BJ (cell line): ENCODE data around the gene CYCS. TPM values are rescaled to one million over a fixed set of nuclear protein-coding genes. Genes with fewer than 3 reads are reported as not detected.
"Not testable (repeated sequence)": the region's sequence is repeated elsewhere in the genome, so short reads cannot be mapped to it uniquely, and the experiment has no call there.

ENCODE experiments used
- CTCF ChIA-PET: fragments of 350-600 bp; formaldehyde crosslinking; extraction: SDS; loops from one replicate; lab custom pipeline; 2021; ENCODE audit warnings: antibody characterized with exemption, inconsistent platforms; lab: Yijun Ruan, JAX
- POLR2A ChIA-PET: fragments of 300-600 bp; sonication (Branson Sonifier 250); formaldehyde crosslinking; extraction: SDS; loops from one replicate; lab custom pipeline; 2021; ENCODE audit warnings: antibody characterized with exemption; lab: Charles Lee
- DNase-seq: peaks from one replicate; pipeline ENCODE4 v3.0.0-alpha.2; 2011; ENCODE audit warnings: low read depth
- H3K27me3 ChIP-seq: 2 replicates; pipeline ENCODE4 v1.6.0; 2011; ENCODE audit warnings: low read length; ENCODE audit not compliant: control insufficient read depth, insufficient read depth
- H3K36me3 ChIP-seq: 2 replicates; pipeline ENCODE4 v1.5.1; 2011; ENCODE audit warnings: low read length; ENCODE audit not compliant: control insufficient read depth, insufficient read depth
- H3K4me3 ChIP-seq: 2 replicates; pipeline ENCODE4 v1.5.1; 2011; ENCODE audit warnings: low read depth, mild to moderate bottlenecking, control low read depth, low read length
- polyA plus RNA-seq: library from polyadenylated mRNA; depleted of rRNA; stranded (reverse); fragments of >200 nt; gene quantifications from 2 replicates; pipeline ENCODE4 v1.2.3, GENCODE V29; 2011
- TF ChIP-seq, protein P1 (sequence below): IDR thresholded peaks from 2 replicates; pipeline ENCODE4 v1.5.1; 2011; ENCODE audit warnings: low read depth, mild to moderate bottlenecking, control low read depth, inconsistent platforms, low read length, moderate library complexity; ENCODE audit not compliant: insufficient read depth

The CYCS gene
- polyA plus RNA-seq, 1 experiment, result 19.4 TPM

DNA sequence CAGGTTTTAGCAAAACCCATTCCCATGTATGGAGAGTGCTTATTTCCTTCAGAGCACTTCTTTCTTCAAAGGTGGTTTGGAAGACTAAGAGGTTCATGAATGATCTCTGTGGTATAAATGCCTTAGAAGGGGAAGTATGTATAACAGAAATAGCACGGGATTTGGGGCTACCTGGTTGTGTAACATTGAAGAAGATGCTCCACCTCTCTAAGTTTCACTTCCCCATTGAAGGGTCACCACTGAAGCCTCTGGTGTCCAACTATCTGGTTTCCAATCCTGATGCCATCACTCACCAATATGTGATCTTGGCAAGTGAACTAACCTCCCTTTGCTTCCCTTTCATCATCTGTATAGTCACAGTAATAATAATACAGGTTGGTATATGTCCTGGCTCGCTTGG, 37.2 kb downstream of the CYCS start:
- H3K36me3 ChIP-seq, result no peaks in the 10 kb centered on the region
- POLR2A ChIA-PET, result no interaction called here
- TF ChIP-seq, protein P1, sequence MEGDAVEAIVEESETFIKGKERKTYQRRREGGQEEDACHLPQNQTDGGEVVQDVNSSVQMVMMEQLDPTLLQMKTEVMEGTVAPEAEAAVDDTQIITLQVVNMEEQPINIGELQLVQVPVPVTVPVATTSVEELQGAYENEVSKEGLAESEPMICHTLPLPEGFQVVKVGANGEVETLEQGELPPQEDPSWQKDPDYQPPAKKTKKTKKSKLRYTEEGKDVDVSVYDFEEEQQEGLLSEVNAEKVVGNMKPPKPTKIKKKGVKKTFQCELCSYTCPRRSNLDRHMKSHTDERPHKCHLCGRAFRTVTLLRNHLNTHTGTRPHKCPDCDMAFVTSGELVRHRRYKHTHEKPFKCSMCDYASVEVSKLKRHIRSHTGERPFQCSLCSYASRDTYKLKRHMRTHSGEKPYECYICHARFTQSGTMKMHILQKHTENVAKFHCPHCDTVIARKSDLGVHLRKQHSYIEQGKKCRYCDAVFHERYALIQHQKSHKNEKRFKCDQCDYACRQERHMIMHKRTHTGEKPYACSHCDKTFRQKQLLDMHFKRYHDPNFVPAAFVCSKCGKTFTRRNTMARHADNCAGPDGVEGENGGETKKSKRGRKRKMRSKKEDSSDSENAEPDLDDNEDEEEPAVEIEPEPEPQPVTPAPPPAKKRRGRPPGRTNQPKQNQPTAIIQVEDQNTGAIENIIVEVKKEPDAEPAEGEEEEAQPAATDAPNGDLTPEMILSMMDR, result no peak
- CTCF ChIA-PET, result interaction anchor here (1.2 kb wide), 1 partner anchor 267 kb away, joined by 3 read pairs; no protein-coding TSS in a partner anchor
- DNase-seq, result no peak
- H3K4me3 ChIP-seq, result no peak overlapping the region
- H3K27me3 ChIP-seq, result no peaks in the 10 kb centered on the region

DNA sequence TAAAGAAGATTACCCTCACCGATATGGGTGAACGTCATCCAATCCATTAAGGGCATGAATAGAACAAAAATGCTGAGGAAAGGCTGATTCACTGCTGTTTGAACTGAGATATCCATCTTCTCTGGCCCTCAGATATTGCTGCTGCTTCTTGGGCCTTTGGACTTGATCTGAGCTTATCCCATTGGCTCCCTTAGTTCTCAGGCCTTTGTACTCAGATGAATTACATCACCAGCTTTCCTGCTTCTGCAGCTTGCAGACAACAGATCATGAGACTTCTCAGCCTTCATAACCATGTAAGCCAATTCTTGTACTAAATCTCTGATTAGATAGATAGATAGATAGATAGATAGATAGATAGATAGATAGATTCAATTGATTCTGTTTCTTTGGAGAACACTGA, 40.2 kb downstream of the CYCS start:
- TF ChIP-seq, protein P1, result no peak
- DNase-seq, result no peak
- ChIA-PET CTCF (interaction anchor here (0.9 to 3.3 kb wide), 2 partner anchors 9 to 269 kb away, joined by 3 to 23 read pairs; no protein-coding TSS in a partner anchor), POLR2A (no interaction called here)
- H3K27me3 ChIP-seq, result no peaks in the 10 kb centered on the region
- no peak overlapping the region for H3K4me3 ChIP-seq
- H3K36me3 ChIP-seq, result no peaks in the 10 kb centered on the region

DNA sequence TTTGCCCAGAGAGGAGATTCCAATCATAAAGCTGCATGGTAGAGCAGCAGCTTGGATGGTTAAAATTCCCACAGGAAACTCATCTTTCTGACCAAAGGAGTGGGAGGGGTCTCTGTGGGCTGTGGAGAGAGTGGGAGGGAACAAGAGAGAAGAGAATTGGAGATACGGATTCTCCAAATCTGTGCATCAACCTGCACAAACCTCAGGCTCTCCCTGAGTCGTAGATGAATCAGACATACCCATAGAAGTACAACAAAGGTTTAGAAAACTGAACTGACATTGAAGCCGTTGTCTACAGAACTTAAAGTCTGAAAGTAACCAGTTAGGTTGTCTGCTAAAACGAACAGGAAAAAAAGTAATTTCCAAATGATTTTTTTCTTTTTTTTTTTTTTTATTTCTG, 41.9 kb downstream of the CYCS start:
- Histone ChIP-seq H3K27me3 (no peaks in the 10 kb centered on the region), H3K4me3 (no peak overlapping the region), H3K36me3 (no peaks in the 10 kb centered on the region)
- ChIA-PET CTCF (interaction anchor here (1.4 to 3.3 kb wide), 4 partner anchors 11 to 271 kb away, joined by 3 to 23 read pairs (median 4); no protein-coding TSS in a partner anchor), POLR2A (no interaction called here)
- DNase-seq, result no peak
- TF ChIP-seq, protein P1, result no peak

DNA sequence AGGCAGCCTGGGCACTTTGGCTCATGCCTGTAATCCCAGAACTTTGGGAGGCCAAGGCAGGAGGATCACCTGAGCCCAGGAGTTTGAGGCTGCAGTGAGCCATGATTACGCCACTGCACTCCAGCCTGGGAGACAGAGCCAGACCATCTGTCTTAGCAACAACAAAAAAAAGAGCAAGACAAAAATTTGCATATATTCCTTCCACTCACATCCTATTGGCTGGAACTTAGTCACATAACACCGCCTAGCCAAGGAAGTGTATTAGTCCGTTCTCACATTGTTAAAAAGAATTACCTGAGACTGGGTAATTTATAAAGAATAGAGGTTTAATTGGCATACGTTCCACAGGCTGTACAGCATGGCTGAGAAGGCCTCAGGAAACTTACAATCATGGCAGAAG, 43.0 kb downstream of the CYCS start:
- H3K36me3 ChIP-seq, POLR2A ChIA-PET, H3K4me3 ChIP-seq, DNase-seq, H3K27me3 ChIP-seq: not testable (repeated sequence)
- CTCF ChIA-PET, result interaction anchor here (0.6 to 1.7 kb wide), 3 partner anchors 118 to 270 kb away, joined by 3 to 7 read pairs (median 4); no protein-coding TSS in a partner anchor

DNA sequence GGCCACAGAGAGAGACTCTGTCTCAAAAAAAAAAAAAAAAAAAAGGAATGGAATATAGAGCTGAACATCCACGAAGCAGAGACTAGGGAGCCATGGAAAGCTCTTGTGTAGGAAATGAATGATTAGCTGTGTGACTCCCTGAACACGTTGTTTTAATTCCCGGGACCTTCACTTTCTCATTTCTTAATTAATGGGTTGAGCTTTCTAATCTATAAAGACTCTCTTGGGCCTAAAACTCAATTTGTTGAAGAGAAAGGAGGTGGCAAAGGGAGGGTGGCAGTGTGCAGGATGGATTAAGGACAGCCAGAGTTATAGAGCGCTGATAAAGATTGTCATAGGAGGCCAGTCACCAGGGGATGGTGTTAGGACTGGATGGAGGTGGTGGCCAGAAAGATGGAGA, 48.0 kb downstream of the CYCS start:
- Histone ChIP-seq H3K4me3 (no peak overlapping the region), H3K27me3 (no peaks in the 10 kb centered on the region), H3K36me3 (no peaks in the 10 kb centered on the region)
- TF ChIP-seq, protein P1, result no peak
- ChIA-PET CTCF (interaction anchor here (0.7 kb wide), 1 partner anchor 21 kb away, joined by 4 read pairs; no protein-coding TSS in a partner anchor), POLR2A (no interaction called here)
- DNase-seq, result no peak

DNA sequence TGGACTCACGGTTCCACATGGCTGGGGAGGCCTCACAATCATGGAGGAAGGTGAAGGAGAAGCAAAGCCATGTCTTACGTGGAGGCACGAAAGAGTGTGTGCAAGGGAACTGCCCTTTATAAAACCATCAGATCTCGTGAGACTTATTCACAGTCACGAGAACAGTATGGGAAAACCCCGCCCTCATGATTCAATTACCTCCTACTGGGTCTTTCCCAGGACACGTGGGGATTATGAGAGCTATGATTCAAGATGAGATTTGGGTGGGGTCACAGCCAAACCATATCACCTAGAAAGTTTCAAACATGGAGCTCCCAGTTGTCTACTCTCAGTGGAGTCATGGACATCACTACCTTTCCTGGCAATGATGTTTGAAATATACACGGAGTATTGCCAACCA, 49.6 kb downstream of the CYCS start:
- TF ChIP-seq, protein P1, result no peak
- CTCF ChIA-PET, result interaction anchor here (0.9 to 6.0 kb wide), 4 partner anchors 14 to 263 kb away, joined by 4 to 32 read pairs (median 6); no protein-coding TSS in a partner anchor
- DNase-seq, result no peak
- H3K27me3 ChIP-seq, result no peaks in the 10 kb centered on the region
- no peaks in the 10 kb centered on the region for H3K36me3 ChIP-seq
- POLR2A ChIA-PET, result interaction anchor here (0.6 kb wide), 1 partner anchor 8 kb away, joined by 3 read pairs; no protein-coding TSS in a partner anchor
- H3K4me3 ChIP-seq, result no peak overlapping the region
